ENCODE results near the gene KIF17.
"Not testable (repeated sequence)": the region's sequence is repeated elsewhere in the genome, so short reads cannot be mapped to it uniquely, and the experiment has no call there.

KIF17 gene

DNA sequence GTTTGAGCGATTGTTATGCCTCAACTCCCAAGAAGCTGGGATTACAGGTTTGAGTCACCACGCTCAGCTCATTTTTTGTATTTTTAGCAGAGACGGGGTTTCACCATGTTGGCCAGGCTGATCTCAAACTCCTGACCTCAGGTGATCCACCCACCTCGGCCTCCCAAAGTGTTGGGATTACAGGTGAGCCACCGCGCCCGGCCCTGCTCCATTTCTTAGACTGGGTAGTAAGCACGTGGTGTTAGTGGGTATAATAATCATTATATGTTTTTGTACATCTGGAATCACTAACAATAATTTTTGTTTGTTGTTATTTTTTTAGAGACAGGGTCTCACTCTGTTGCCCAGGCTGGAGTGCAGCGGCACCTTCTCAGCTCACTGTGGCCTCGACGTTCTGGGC is 44.2 kb downstream of the KIF17 start:
- not testable (repeated sequence) for H3K9ac ChIP-seq (ENCODE audit: low read depth in 1 of 2, low read length in 2 of 2); H3K4me1 ChIP-seq (ENCODE audit: control insufficient read depth in 2 of 2, insufficient read depth in 2 of 2, low read length in 2 of 2); H3K27ac ChIP-seq (ENCODE audit: low read depth in 2 of 2, low read length in 2 of 2); H3K36me3 ChIP-seq (ENCODE audit: control insufficient read depth in 2 of 2, insufficient read depth in 2 of 2, low read length in 2 of 2); H3K4me3 ChIP-seq (ENCODE audit: low read length in 2 of 2); H3K9me3 ChIP-seq (ENCODE audit: control insufficient read depth in 2 of 2, low read length in 2 of 2); H3K27me3 ChIP-seq (ENCODE audit: control insufficient read depth in 2 of 2, insufficient read depth in 2 of 2, low read length in 2 of 2)

DNA sequence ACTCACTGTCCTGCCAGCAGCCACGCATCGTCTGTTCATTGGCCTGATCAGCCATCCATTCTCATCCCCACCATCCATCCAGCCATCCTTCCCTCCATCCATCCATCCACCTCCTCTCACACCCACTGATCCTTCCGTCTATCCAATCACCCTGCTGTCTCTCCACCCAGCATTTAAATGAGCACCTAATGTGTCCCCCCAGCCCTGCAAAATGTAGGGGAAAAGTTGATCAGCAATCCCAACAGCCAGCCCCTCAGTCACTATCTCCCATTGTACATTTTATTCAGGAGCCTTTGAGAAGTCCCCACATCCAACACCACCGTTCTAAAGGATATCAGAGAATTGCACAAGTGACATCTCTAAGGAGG is 45.6 kb downstream of the KIF17 start:
- no peaks in the 10 kb centered on the region for H3K27me3 ChIP-seq (ENCODE audit: control insufficient read depth in 2 of 2, insufficient read depth in 2 of 2, low read length in 2 of 2)
- no peak overlapping the region for H3K27ac ChIP-seq (ENCODE audit: low read depth in 2 of 2, low read length in 2 of 2)
- H3K36me3 ChIP-seq (ENCODE audit: control insufficient read depth in 2 of 2, insufficient read depth in 2 of 2, low read length in 2 of 2) = no peaks in the 10 kb centered on the region
- no peak overlapping the region for H3K4me3 ChIP-seq (ENCODE audit: low read length in 2 of 2)
- H3K9ac ChIP-seq (ENCODE audit: low read depth in 1 of 2, low read length in 2 of 2) = no peak overlapping the region
- no peaks in the 10 kb centered on the region for H3K4me1 ChIP-seq (ENCODE audit: control insufficient read depth in 2 of 2, insufficient read depth in 2 of 2, low read length in 2 of 2)
- H3K9me3 ChIP-seq (ENCODE audit: control insufficient read depth in 2 of 2, low read length in 2 of 2) = no peaks in the 10 kb centered on the region

DNA sequence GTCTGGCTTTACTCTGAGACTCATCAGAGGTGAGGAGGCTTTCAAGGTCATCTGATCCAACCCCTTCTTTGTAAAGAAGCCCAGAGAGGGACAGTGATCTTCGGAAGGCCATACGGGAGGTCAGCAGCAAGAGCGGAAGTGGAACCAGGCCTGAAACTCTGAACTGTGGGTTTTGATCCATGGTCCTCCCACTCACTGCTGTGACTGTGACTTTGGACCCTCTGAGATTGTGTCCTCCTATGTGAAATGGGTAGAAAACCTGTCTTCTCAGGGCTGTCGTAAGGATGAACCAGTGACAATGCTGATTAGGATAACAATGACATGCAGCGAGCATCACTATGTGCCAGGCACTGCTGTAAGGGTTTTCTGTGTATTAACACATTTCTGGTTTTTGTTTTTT is 46.9 kb downstream of the KIF17 start:
- H3K4me3 ChIP-seq (ENCODE audit: low read length in 2 of 2) = no peak overlapping the region
- H3K36me3 ChIP-seq (ENCODE audit: control insufficient read depth in 2 of 2, insufficient read depth in 2 of 2, low read length in 2 of 2) = no peaks in the 10 kb centered on the region
- no peak overlapping the region for H3K9ac ChIP-seq (ENCODE audit: low read depth in 1 of 2, low read length in 2 of 2)
- no peak overlapping the region for H3K27ac ChIP-seq (ENCODE audit: low read depth in 2 of 2, low read length in 2 of 2)
- no peaks in the 10 kb centered on the region for H3K9me3 ChIP-seq (ENCODE audit: control insufficient read depth in 2 of 2, low read length in 2 of 2)
- no peaks in the 10 kb centered on the region for H3K4me1 ChIP-seq (ENCODE audit: control insufficient read depth in 2 of 2, insufficient read depth in 2 of 2, low read length in 2 of 2)
- no peaks in the 10 kb centered on the region for H3K27me3 ChIP-seq (ENCODE audit: control insufficient read depth in 2 of 2, insufficient read depth in 2 of 2, low read length in 2 of 2)

DNA sequence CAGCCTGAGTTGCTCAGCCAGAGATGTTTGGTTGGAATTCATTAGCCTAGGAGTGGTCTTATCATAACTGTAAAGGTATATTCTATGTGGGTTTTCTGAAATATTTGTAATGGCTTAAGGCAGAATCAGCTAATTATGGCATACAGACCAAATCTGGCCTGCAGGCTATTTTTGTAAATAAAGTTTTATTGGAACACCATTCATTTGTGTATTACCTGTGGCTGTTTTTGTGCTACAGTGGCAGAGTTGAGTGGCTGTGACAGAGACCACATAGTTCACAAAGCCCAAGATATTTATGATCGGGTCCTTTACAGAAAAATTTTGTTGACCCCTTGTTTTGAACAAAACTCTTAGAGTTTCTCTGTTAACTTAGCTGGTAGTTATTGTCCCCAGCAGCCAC is 49.2 kb downstream of the KIF17 start:
- no peaks in the 10 kb centered on the region for H3K4me1 ChIP-seq (ENCODE audit: control insufficient read depth in 2 of 2, insufficient read depth in 2 of 2, low read length in 2 of 2)
- H3K27ac ChIP-seq (ENCODE audit: low read depth in 2 of 2, low read length in 2 of 2) = no peak overlapping the region
- no peaks in the 10 kb centered on the region for H3K27me3 ChIP-seq (ENCODE audit: control insufficient read depth in 2 of 2, insufficient read depth in 2 of 2, low read length in 2 of 2)
- no peak overlapping the region for H3K4me3 ChIP-seq (ENCODE audit: low read length in 2 of 2)
- H3K9me3 ChIP-seq (ENCODE audit: control insufficient read depth in 2 of 2, low read length in 2 of 2) = no peaks in the 10 kb centered on the region
- no peaks in the 10 kb centered on the region for H3K36me3 ChIP-seq (ENCODE audit: control insufficient read depth in 2 of 2, insufficient read depth in 2 of 2, low read length in 2 of 2)
- no peak overlapping the region for H3K9ac ChIP-seq (ENCODE audit: low read depth in 1 of 2, low read length in 2 of 2)

DNA sequence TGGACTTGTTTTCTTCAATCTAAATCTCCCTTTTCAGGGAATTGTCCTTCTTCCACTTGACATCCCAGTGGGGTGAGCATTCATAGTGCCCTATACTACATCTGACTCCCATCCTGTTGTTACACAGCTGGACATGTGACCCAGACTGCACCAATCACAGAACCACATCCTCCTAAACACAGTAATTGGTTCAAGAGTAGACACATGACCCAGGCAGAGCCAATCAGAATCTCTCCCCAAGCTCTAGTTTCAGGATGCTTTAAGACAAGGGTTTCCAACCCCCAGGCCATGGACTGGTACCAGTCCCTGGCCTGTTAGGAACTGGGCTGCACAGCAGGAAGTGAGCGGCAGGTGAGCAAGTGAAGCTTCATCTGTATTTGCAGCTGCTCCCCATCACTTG is 51.0 kb downstream of the KIF17 start:
- no peak overlapping the region for H3K27ac ChIP-seq (ENCODE audit: low read depth in 2 of 2, low read length in 2 of 2)
- peaks cover 4 to 5% of the 10 kb centered on the region in 2 donors for H3K4me1 ChIP-seq (ENCODE audit: control insufficient read depth in 2 of 2, insufficient read depth in 2 of 2, low read length in 2 of 2)
- H3K36me3 ChIP-seq (ENCODE audit: control insufficient read depth in 2 of 2, insufficient read depth in 2 of 2, low read length in 2 of 2) = no peaks in the 10 kb centered on the region
- no peak overlapping the region for H3K9ac ChIP-seq (ENCODE audit: low read depth in 1 of 2, low read length in 2 of 2)
- H3K27me3 ChIP-seq (ENCODE audit: control insufficient read depth in 2 of 2, insufficient read depth in 2 of 2, low read length in 2 of 2) = no peaks in the 10 kb centered on the region
- no peak overlapping the region for H3K4me3 ChIP-seq (ENCODE audit: low read length in 2 of 2)
- H3K9me3 ChIP-seq (ENCODE audit: control insufficient read depth in 2 of 2, low read length in 2 of 2) = no peaks in the 10 kb centered on the region

DNA sequence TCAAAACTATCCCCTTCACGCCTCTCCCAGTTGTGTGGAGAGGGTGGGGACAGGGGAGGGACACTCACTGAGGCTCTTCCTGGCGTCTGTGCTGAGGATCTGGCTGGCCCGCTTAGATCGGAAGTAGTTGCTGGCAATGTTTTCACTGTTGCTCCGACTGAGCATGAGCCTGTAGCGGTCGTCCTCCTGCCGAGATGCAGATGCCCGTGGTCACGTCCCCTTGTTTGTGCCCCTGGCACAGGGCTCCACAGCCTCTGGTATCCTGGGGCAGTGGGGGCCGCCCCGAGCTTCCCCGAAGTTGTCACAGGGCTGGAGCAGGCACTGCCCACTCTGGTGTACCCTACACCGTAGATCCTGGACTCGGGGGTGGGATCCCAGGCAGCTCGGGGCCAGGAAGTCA is 51.7 kb downstream of the KIF17 start:
- no peaks in the 10 kb centered on the region for H3K27me3 ChIP-seq (ENCODE audit: control insufficient read depth in 2 of 2, insufficient read depth in 2 of 2, low read length in 2 of 2)
- peaks cover 4 to 6% of the 10 kb centered on the region in 2 donors for H3K4me1 ChIP-seq (ENCODE audit: control insufficient read depth in 2 of 2, insufficient read depth in 2 of 2, low read length in 2 of 2)
- H3K9me3 ChIP-seq (ENCODE audit: control insufficient read depth in 2 of 2, low read length in 2 of 2) = no peaks in the 10 kb centered on the region
- no peak overlapping the region for H3K27ac ChIP-seq (ENCODE audit: low read depth in 2 of 2, low read length in 2 of 2)
- H3K9ac ChIP-seq (ENCODE audit: low read depth in 1 of 2, low read length in 2 of 2) = no peak overlapping the region
- no peaks in the 10 kb centered on the region for H3K36me3 ChIP-seq (ENCODE audit: control insufficient read depth in 2 of 2, insufficient read depth in 2 of 2, low read length in 2 of 2)
- H3K4me3 ChIP-seq (ENCODE audit: low read length in 2 of 2) = no peak overlapping the region

DNA sequence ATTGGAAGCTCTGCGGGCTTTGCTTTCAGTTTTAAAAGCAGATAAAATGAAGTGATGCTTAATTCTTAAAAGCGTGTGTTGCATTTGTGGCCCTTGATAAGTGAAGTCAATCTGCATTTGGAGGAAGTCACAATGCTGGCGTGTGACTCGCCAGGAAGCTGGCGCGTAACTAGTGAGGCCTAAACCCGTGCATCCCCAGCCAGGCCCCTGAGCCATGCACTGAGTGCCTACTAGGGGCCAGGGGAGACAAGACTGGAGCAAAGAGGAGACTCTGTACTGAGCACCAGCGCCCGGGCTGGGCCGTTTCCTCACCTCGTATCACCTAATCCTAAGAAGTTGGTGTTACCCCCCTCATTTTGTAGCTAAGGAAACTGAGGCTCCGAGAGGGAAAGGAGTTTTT is 52.1 kb downstream of the KIF17 start:
- Histone ChIP-seq H3K9ac (ENCODE audit: low read depth in 1 of 2, low read length in 2 of 2) (no peak overlapping the region), H3K27me3 (ENCODE audit: control insufficient read depth in 2 of 2, insufficient read depth in 2 of 2, low read length in 2 of 2) (no peaks in the 10 kb centered on the region), H3K27ac (ENCODE audit: low read depth in 2 of 2, low read length in 2 of 2) (no peak overlapping the region), H3K36me3 (ENCODE audit: control insufficient read depth in 2 of 2, insufficient read depth in 2 of 2, low read length in 2 of 2) (no peaks in the 10 kb centered on the region), H3K4me3 (ENCODE audit: low read length in 2 of 2) (no peak overlapping the region), H3K4me1 (ENCODE audit: control insufficient read depth in 2 of 2, insufficient read depth in 2 of 2, low read length in 2 of 2) (peaks cover 5 to 6% of the 10 kb centered on the region in 2 donors), H3K9me3 (ENCODE audit: control insufficient read depth in 2 of 2, low read length in 2 of 2) (no peaks in the 10 kb centered on the region)

DNA sequence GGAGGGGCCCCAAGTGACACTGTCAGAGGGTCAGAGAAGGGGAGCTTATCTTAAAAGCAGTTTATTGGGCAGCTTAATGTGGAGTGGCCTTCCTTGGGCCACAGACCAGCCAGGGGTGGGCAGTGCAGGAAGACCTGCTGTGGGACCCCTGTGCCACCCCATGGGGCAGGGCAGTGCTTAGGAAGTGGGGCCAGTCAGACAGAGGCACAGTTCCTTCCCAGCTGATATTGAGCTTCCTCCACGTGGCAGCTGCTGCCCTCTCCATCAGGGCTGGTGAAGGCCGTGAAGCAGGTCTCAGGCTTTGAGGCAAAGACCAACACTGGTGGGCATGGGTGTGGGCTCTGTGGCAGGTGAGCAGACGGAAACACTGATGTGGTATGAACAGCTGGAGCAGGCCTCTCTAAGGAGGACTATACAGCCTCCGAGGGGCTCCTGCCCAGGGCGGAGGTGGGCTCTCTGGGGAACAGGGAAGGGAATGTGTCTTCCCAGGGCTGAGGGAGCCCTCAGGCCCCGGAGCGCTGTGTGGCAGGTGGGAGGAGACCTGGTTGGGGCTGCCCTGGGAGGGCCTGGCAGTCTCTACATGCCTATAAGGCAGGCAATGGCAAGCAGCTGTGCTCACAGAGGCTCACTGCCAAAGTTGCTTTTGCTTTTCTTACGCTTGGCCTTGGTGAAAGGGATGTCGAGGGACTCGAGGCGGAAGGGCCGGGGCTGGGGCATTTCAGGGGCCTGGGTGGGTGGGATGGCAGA is 53.7 kb downstream of the KIF17 start:
- Histone ChIP-seq H3K27me3 (ENCODE audit: control insufficient read depth in 2 of 2, insufficient read depth in 2 of 2, low read length in 2 of 2) (no peaks in the 10 kb centered on the region), H3K9ac (ENCODE audit: low read depth in 1 of 2, low read length in 2 of 2) (no peak overlapping the region), H3K4me1 (ENCODE audit: control insufficient read depth in 2 of 2, insufficient read depth in 2 of 2, low read length in 2 of 2) (peaks cover 13 to 15% of the 10 kb centered on the region in 2 donors), H3K9me3 (ENCODE audit: control insufficient read depth in 2 of 2, low read length in 2 of 2) (no peaks in the 10 kb centered on the region), H3K27ac (ENCODE audit: low read depth in 2 of 2, low read length in 2 of 2) (no peak overlapping the region), H3K4me3 (ENCODE audit: low read length in 2 of 2) (no peak overlapping the region), H3K36me3 (ENCODE audit: control insufficient read depth in 2 of 2, insufficient read depth in 2 of 2, low read length in 2 of 2) (no peaks in the 10 kb centered on the region)

DNA sequence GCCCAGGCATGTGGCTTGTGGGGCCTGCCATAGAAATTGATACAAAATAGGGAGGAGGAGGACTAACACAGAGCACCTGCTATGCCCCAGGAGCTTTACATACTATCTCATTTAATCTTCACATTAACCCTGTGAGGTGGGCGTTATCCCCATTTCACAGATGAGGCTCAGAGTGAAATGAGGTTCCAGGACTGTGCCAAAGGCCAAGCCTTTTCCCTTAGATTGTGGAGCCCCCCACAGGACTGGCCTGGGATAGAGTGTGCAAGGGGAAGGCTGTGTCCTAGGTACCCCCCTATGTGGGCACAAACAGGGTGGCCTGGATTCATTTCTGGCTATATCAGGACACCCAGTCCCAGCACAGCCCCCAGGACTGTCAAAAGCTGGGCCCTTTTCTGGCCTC is 54.4 kb downstream of the KIF17 start:
- H3K4me3 ChIP-seq (ENCODE audit: low read length in 2 of 2) = no peak overlapping the region
- H3K36me3 ChIP-seq (ENCODE audit: control insufficient read depth in 2 of 2, insufficient read depth in 2 of 2, low read length in 2 of 2) = peaks cover 0 to 3% of the 10 kb centered on the region in 2 donors
- no peak overlapping the region for H3K9ac ChIP-seq (ENCODE audit: low read depth in 1 of 2, low read length in 2 of 2)
- H3K9me3 ChIP-seq (ENCODE audit: control insufficient read depth in 2 of 2, low read length in 2 of 2) = no peaks in the 10 kb centered on the region
- no peak overlapping the region for H3K27ac ChIP-seq (ENCODE audit: low read depth in 2 of 2, low read length in 2 of 2)
- no peaks in the 10 kb centered on the region for H3K27me3 ChIP-seq (ENCODE audit: control insufficient read depth in 2 of 2, insufficient read depth in 2 of 2, low read length in 2 of 2)
- peaks cover 13 to 15% of the 10 kb centered on the region in 2 donors for H3K4me1 ChIP-seq (ENCODE audit: control insufficient read depth in 2 of 2, insufficient read depth in 2 of 2, low read length in 2 of 2)

DNA sequence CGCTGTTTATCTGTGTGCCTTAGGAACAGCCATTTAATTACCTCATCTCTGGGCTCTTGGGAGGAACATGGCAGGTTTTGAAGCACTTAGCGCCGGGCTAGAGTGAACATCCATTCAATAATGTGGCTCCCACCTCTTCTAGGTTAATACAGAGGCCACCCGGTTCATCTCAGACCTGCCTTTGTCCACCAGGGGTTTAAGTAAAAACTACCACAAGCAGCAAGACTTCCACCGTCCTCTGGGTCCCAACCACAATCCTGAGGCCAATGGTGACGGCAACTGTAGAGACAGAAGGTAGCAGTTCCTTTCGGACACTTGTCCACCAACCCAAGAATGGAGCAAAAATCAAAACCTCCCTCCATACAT is 55.7 kb downstream of the KIF17 start:
- Histone ChIP-seq H3K9me3 (ENCODE audit: control insufficient read depth in 2 of 2, low read length in 2 of 2) (no peaks in the 10 kb centered on the region), H3K9ac (ENCODE audit: low read depth in 1 of 2, low read length in 2 of 2) (peak overlapping the region; percentile 67 to 81), H3K27me3 (ENCODE audit: control insufficient read depth in 2 of 2, insufficient read depth in 2 of 2, low read length in 2 of 2) (no peaks in the 10 kb centered on the region), H3K4me1 (ENCODE audit: control insufficient read depth in 2 of 2, insufficient read depth in 2 of 2, low read length in 2 of 2) (peaks cover 13 to 15% of the 10 kb centered on the region in 2 donors), H3K36me3 (ENCODE audit: control insufficient read depth in 2 of 2, insufficient read depth in 2 of 2, low read length in 2 of 2) (peaks cover 9 to 15% of the 10 kb centered on the region in 2 donors), H3K4me3 (ENCODE audit: low read length in 2 of 2) (peak overlapping the region; percentile 68 to 94), H3K27ac (ENCODE audit: low read depth in 2 of 2, low read length in 2 of 2) (peak overlapping the region in 1 of 2 donors; percentile 80)
